ENCODE data around the gene LRRC8B. TPM values are rescaled to one million over a fixed set of nuclear protein-coding genes. Genes with fewer than 3 reads are reported as not detected.
A peak's percentile ranks its signal among the peaks of the same experiment; 100 is the strongest.

Gene LRRC8B
- total and polyA plus RNA-seq, 7 experiments from 2014 or later, result 8.8 to 23.0 (median 16.7) TPM

DNA sequence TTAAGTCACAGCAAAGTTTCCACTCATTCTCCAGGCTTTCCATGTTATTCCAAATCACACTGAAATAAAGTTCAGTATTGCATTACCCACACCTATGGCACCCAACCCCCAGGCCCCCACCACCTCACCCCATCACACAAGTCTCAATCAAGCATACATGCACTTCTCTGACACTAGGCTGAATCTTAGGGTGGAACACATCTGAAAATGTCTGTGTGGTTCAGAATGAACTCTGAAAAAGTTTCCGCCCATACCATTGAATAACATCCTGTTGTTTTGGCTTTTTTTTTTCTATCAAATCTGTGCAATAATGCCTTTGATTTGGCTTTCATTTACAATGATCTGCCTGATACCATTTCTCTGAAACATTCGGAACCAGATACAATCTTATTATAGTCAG is 82.5 kb downstream of the LRRC8B start:
- Mint-ChIP-seq H3K4me1 (peaks cover 52 to 96% (median 93%) of the 10 kb centered on the region in 7 donors), H3K9me3 (no peaks in the 10 kb centered on the region), H3K27ac (peak overlapping the region; percentile 97 to 100 (median 99)), H3K27me3 (no peaks in the 10 kb centered on the region), H3K36me3 (peaks cover 0 to 26% (median 0%) of the 10 kb centered on the region in 5 donors), H3K4me3 (peak overlapping the region; percentile 61 to 96 (median 82))
- no peaks in the 10 kb centered on the region for H3K36me3 ChIP-seq (ENCODE audit: control insufficient read depth in 2 of 3, insufficient read depth in 3 of 3, low read length in 3 of 3)
- H3K9me3 ChIP-seq (ENCODE audit: control insufficient read depth in 2 of 3, low read length in 3 of 3), result no peaks in the 10 kb centered on the region
- peak overlapping the region; percentile 54 for H3K4me3 ChIP-seq (ENCODE audit: low read length)
- H3K4me1 ChIP-seq (ENCODE audit: control insufficient read depth in 2 of 2, insufficient read depth in 2 of 2, low read length in 2 of 2), result peaks cover 92 to 95% of the 10 kb centered on the region in 2 donors
- ATAC-seq (peak; percentile 64), DNase-seq (peak in 7 of 9 donors; percentile 69 to 86 (median 84))
- H3K27ac ChIP-seq (ENCODE audit: low read depth, low read length), result peak overlapping the region; percentile 92
- ChIA-PET POLR2A (interaction anchor here (0.6 to 23.7 kb wide), 12 partner anchors 19 to 239 kb away, joined by 3 to 834 read pairs (median 18); partner anchors contain the start of genes LRRC8B and LRRC8C), CTCF (interaction anchor here (2.0 to 9.6 kb wide), 7 partner anchors 10 to 156 kb away, joined by 8 to 86 read pairs (median 33); partner anchors contain the start of gene LRRC8C)
- no peaks in the 10 kb centered on the region for H3K27me3 ChIP-seq (ENCODE audit: control insufficient read depth in 2 of 2, insufficient read depth in 2 of 2, low read length in 2 of 2)
- intact Hi-C loops (cut with micrococcal nuclease), result loop anchor here (1.0 to 5.0 kb wide), 11 partner anchors 8 to 715 kb away; partner anchors contain the start of genes GBP5 (in 1 of the 2), GTF2B (in 1 of the 2) and ZNF326 (in 1 of the 2)

DNA sequence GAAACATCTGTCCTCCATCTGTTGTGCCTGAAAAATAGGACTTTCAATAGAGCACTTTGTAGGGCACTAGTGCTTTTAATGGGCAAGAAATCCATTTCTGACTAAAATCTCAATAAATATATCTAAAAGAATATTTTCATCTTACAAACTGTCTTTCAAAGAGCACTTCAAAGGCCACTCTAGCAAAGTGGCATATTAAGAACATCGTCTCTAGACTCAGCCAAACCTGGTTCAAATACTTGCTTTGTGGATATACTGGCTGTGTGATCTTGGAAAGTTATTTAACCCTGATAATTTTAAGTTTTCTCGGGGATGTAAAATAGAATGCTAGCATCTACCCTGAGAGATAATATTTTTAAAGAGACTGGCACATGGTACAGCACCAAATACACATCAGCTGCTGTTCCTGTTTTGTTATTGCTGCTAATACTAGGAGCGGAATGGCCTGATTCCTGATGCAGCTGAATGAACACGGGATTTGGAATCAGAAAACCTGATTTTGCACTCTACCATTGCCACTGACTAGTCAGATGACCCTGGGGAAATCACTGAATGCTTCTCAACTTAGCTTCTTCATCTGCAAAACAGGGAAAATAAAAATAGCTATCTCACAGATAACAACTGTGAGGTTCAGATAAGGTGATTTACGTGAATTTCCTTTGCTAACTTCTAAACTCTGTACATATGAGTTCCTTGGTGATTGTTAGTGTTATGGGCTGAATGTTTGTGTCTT is 83.1 kb downstream of the LRRC8B start:
- Histone ChIP-seq H3K9me3 (ENCODE audit: control insufficient read depth in 2 of 3, low read length in 3 of 3) (no peaks in the 10 kb centered on the region), H3K36me3 (ENCODE audit: control insufficient read depth in 2 of 3, insufficient read depth in 3 of 3, low read length in 3 of 3) (no peaks in the 10 kb centered on the region), H3K4me1 (ENCODE audit: control insufficient read depth in 2 of 2, insufficient read depth in 2 of 2, low read length in 2 of 2) (peaks cover 95 to 98% of the 10 kb centered on the region in 2 donors), H3K4me3 (ENCODE audit: low read length) (peak overlapping the region; percentile 54), H3K27me3 (ENCODE audit: control insufficient read depth in 2 of 2, insufficient read depth in 2 of 2, low read length in 2 of 2) (no peaks in the 10 kb centered on the region), H3K27ac (ENCODE audit: low read depth, low read length) (peak overlapping the region; percentile 92)
- Mint-ChIP-seq H3K4me3 (peak overlapping the region; percentile 76 to 97 (median 91)), H3K4me1 (peaks cover 50 to 98% (median 94%) of the 10 kb centered on the region in 7 donors), H3K36me3 (peaks cover 0 to 24% (median 0%) of the 10 kb centered on the region in 5 donors), H3K9me3 (no peaks in the 10 kb centered on the region), H3K27ac (peak overlapping the region; percentile 97 to 100 (median 99)), H3K27me3 (no peaks in the 10 kb centered on the region)
- no peak for ATAC-seq
- peak in 2 of 9 donors; percentile 17 for DNase-seq
- ChIA-PET CTCF (interaction anchor here (1.2 to 9.6 kb wide), 9 partner anchors 9 to 155 kb away, joined by 5 to 86 read pairs (median 12); partner anchors contain the start of gene LRRC8C), POLR2A (interaction anchor here (0.6 to 23.7 kb wide), 26 partner anchors 19 to 613 kb away, joined by 3 to 834 read pairs (median 6); partner anchors contain the start of genes GBP3, LRRC8B, LRRC8C and LRRC8D)
- intact Hi-C loops (cut with micrococcal nuclease), result loop anchor here (1.0 to 5.0 kb wide), 14 partner anchors 8 to 717 kb away; partner anchors contain the start of genes GTF2B (in 2 of the 2), LRRC8B (in 2 of the 2), GBP5 (in 1 of the 2) and ZNF326 (in 1 of the 2)

DNA sequence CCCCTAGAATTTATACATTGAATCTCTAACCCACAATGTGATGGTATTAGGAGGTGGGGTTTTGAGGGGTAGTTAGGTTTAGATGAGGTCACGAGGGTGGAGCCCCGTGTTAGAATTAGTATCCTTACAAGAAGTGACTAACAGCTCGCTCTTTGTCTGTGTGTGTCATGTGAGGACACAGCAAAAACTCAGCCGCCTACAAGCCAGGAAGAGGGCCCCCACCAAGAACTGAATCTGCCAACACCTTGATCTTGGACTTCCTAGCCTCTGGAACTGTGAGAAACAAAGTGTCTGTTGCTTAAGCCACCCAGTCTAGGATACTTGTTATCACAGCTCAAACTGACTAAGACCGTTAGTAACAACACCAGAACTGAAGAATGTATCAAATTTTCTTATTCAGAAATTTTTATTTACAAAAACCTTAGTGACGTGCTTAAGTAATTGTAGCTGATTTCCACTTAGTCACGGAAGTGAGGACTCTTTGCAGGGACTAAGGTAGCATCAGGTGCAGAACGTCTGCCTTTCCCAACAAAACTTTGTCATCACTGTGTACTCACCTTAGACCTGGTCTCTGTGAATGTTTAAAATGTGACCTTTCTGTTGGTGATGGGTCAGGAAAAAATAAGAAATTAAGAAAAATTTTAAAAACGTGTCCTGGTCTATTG is 83.8 kb downstream of the LRRC8B start:
- Mint-ChIP-seq H3K27ac (peak overlapping the region; percentile 97 to 100 (median 99)), H3K4me3 (peak overlapping the region; percentile 76 to 97 (median 91)), H3K27me3 (no peaks in the 10 kb centered on the region), H3K9me3 (no peaks in the 10 kb centered on the region), H3K36me3 (peaks cover 0 to 22% (median 0%) of the 10 kb centered on the region in 5 donors), H3K4me1 (peaks cover 46 to 98% (median 91%) of the 10 kb centered on the region in 7 donors)
- intact Hi-C loops (cut with micrococcal nuclease), result loop anchor here (1.0 to 5.0 kb wide), 10 partner anchors 24 to 718 kb away; partner anchors contain the start of genes GTF2B (in 2 of the 2), LRRC8B (in 2 of the 2), GBP5 (in 1 of the 2) and ZNF326 (in 1 of the 2)
- ATAC-seq, result peak; percentile 75
- Histone ChIP-seq H3K36me3 (ENCODE audit: control insufficient read depth in 2 of 3, insufficient read depth in 3 of 3, low read length in 3 of 3) (no peaks in the 10 kb centered on the region), H3K27me3 (ENCODE audit: control insufficient read depth in 2 of 2, insufficient read depth in 2 of 2, low read length in 2 of 2) (no peaks in the 10 kb centered on the region), H3K27ac (ENCODE audit: low read depth, low read length) (peak overlapping the region; percentile 92), H3K9me3 (ENCODE audit: control insufficient read depth in 2 of 3, low read length in 3 of 3) (no peaks in the 10 kb centered on the region), H3K4me1 (ENCODE audit: control insufficient read depth in 2 of 2, insufficient read depth in 2 of 2, low read length in 2 of 2) (peaks cover 92 to 94% of the 10 kb centered on the region in 2 donors), H3K4me3 (ENCODE audit: low read length) (peak overlapping the region; percentile 54)
- CTCF ChIA-PET, result interaction anchor here (0.6 to 9.6 kb wide), 12 partner anchors 9 to 155 kb away, joined by 3 to 86 read pairs (median 12); partner anchors contain the start of genes LRRC8B and LRRC8C
- DNase-seq, result peak; percentile 25 to 93 (median 81)
- POLR2A ChIA-PET, result interaction anchor here (0.6 to 23.7 kb wide), 30 partner anchors 19 to 614 kb away, joined by 3 to 834 read pairs (median 5); partner anchors contain the start of genes GBP3, LRRC8B, LRRC8C and LRRC8D

DNA sequence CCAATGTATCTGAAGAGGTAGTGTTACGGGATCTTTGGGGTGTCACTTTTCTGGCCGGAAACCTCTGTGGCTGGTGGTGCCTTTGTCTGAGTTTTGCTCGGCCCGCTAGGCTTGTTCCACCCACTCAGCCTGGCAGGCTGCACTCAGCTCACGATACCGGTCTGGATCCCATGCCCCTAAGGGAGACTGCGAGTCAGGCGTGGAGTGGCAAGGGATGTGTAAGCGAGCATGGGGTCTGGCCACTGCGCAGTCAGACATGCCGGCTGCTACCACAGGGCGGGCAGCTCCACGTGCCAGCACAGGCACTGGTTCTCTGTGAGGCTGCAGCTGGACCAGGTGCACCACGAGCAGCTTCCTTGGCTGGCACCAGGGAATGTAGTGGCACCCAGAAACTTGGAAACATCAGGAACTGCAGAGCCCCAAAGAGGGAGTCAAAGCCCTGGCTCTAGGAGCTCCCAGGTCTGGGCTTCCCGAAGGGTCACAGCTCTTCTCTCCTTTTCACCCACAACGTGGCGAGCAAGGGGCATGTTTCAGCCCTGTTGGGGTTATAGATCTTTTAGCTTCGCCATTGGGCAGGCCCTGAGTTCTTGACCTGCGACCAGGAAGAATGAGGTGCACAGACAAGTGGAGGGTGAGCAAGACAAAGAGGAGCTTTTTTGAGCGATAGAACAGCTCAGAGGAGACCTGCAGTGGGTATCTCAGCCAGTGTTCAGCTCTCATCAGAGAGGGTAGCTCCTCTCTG is 84.5 kb downstream of the LRRC8B start:
- Mint-ChIP-seq H3K9me3 (no peaks in the 10 kb centered on the region), H3K27me3 (no peaks in the 10 kb centered on the region), H3K36me3 (peaks cover 0 to 19% (median 0%) of the 10 kb centered on the region in 5 donors), H3K27ac (peak overlapping the region; percentile 97 to 100 (median 99)), H3K4me1 (peaks cover 44 to 98% (median 91%) of the 10 kb centered on the region in 7 donors), H3K4me3 (peak overlapping the region; percentile 76 to 97 (median 91))
- intact Hi-C loops (cut with micrococcal nuclease), result loop anchor here (1.0 to 5.0 kb wide), 10 partner anchors 23 to 718 kb away; partner anchors contain the start of genes GTF2B (in 2 of the 2), LRRC8B (in 2 of the 2), GBP5 (in 1 of the 2) and ZNF326 (in 1 of the 2)
- Histone ChIP-seq H3K36me3 (ENCODE audit: control insufficient read depth in 2 of 3, insufficient read depth in 3 of 3, low read length in 3 of 3) (no peaks in the 10 kb centered on the region), H3K27me3 (ENCODE audit: control insufficient read depth in 2 of 2, insufficient read depth in 2 of 2, low read length in 2 of 2) (no peaks in the 10 kb centered on the region), H3K4me1 (ENCODE audit: control insufficient read depth in 2 of 2, insufficient read depth in 2 of 2, low read length in 2 of 2) (peaks cover 88% of the 10 kb centered on the region in 2 donors), H3K4me3 (ENCODE audit: low read length) (peak overlapping the region; percentile 54), H3K9me3 (ENCODE audit: control insufficient read depth in 2 of 3, low read length in 3 of 3) (no peaks in the 10 kb centered on the region), H3K27ac (ENCODE audit: low read depth, low read length) (peak overlapping the region; percentile 92)
- DNase-seq (peak; percentile 25 to 66 (median 52)), ATAC-seq (no peak)
- POLR2A ChIA-PET, result interaction anchor here (0.6 to 23.7 kb wide), 27 partner anchors 18 to 1951 kb away, joined by 3 to 834 read pairs (median 6); partner anchors contain the start of genes GBP3, GBP4, LRRC8B and LRRC8C
- CTCF ChIA-PET, result interaction anchor here (0.6 to 9.6 kb wide), 11 partner anchors 8 to 154 kb away, joined by 3 to 86 read pairs (median 11); partner anchors contain the start of genes LRRC8B and LRRC8C

DNA sequence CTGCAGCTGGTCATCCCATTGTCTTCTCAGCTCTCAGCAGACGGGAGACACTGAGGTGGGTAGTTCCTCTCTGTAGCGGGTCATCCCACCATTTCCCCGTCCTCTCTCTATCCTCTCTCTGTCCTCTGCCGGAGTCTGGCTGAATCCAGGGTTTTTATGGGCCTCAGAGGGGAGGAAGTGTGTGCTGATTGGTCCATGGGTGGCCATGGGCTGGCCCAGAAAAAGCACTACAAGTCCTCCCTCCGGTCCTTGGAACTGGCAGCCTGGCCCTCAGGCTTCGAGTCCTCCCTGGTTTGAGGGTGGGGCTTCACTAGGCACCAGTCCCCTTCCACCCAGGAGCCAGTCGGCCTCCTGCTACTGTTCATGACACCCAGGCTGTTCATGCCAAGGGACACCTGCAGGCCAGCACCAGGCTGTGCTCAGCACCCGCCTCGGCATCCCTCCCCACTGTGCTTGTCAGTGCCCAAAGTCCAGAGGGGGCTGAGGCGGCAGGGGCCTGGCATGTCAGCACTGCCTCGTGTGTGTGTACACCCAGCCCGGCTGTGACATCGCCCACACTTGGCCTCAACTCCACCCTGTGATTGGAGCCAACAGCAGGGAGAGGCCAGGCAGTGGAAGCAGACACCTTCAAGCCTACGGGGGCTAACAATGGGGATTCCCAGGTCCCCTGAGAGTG is 85.3 kb downstream of the LRRC8B start:
- Mint-ChIP-seq H3K27ac (peak overlapping the region; percentile 97 to 100 (median 99)), H3K36me3 (peaks cover 0 to 21% (median 0%) of the 10 kb centered on the region in 5 donors), H3K4me3 (peak overlapping the region; percentile 76 to 97 (median 91)), H3K4me1 (peaks cover 47 to 98% (median 91%) of the 10 kb centered on the region in 7 donors), H3K9me3 (no peaks in the 10 kb centered on the region), H3K27me3 (no peaks in the 10 kb centered on the region)
- ChIA-PET CTCF (interaction anchor here (0.7 to 9.6 kb wide), 7 partner anchors 11 to 153 kb away, joined by 3 to 86 read pairs (median 34); partner anchors contain the start of gene LRRC8C), POLR2A (interaction anchor here (0.8 to 23.7 kb wide), 21 partner anchors 7 to 483 kb away, joined by 3 to 834 read pairs (median 11); partner anchors contain the start of genes GBP4, LRRC8B, LRRC8C and LRRC8D)
- no peaks in the 10 kb centered on the region for H3K27me3 ChIP-seq (ENCODE audit: control insufficient read depth in 2 of 2, insufficient read depth in 2 of 2, low read length in 2 of 2)
- H3K27ac ChIP-seq (ENCODE audit: low read depth, low read length), result peak overlapping the region; percentile 92
- H3K9me3 ChIP-seq (ENCODE audit: control insufficient read depth in 2 of 3, low read length in 3 of 3), result no peaks in the 10 kb centered on the region
- no peaks in the 10 kb centered on the region for H3K36me3 ChIP-seq (ENCODE audit: control insufficient read depth in 2 of 3, insufficient read depth in 3 of 3, low read length in 3 of 3)
- peaks cover 81% of the 10 kb centered on the region in 2 donors for H3K4me1 ChIP-seq (ENCODE audit: control insufficient read depth in 2 of 2, insufficient read depth in 2 of 2, low read length in 2 of 2)
- intact Hi-C loops (cut with micrococcal nuclease), result loop anchor here (1.0 to 5.0 kb wide), 10 partner anchors 13 to 719 kb away; partner anchors contain the start of genes GTF2B (in 2 of the 2), GBP5 (in 1 of the 2) and ZNF326 (in 1 of the 2)
- peak overlapping the region; percentile 54 for H3K4me3 ChIP-seq (ENCODE audit: low read length)
- ATAC-seq, result no peak
- peak; percentile 16 to 59 (median 44) for DNase-seq

Measured in naive thymus-derived CD4-positive, alpha-beta T cell (primary cell).